ENCODE results near the gene OR6C70. TPM values are rescaled to one million over a fixed set of nuclear protein-coding genes. Genes with fewer than 3 reads are reported as not detected.
"Not testable (repeated sequence)": the region's sequence is repeated elsewhere in the genome, so short reads cannot be mapped to it uniquely, and the experiment has no call there.

OR6C70 gene
- total RNA-seq, 4 donors from 2014 or later = not detected

DNA sequence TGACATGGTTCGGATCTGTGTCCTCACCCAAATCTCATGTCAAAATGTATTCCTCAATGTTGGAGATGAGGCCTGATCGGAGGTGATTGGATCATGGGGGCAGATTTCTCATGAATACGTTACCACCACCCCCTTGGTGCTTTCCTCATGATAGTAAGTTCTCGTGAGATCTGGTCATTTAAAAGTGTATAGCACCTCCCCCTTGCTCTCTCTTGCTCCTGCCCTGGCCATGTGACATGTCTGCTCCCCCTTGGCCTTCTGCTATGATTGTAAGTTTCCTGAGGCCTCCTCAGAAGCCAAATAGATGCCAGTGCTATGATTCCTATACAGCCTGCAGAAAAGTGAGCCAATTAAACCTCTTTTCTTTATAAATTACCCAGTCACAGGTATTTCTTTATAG is 29.3 kb upstream of the OR6C70 start:
- H3K27me3 ChIP-seq = no peaks in the 10 kb centered on the region
- TF ChIP-seq POLR2A (IDR thresholded peaks at IDR 0.05) = no peak
- TF ChIP-seq CTCF (IDR thresholded peaks at IDR 0.05) = no peak
- no peak for TF ChIP-seq EP300 (IDR thresholded peaks at IDR 0.05)
- H3K36me3 ChIP-seq = no peaks in the 10 kb centered on the region
- no peak overlapping the region for H3K4me3 ChIP-seq
- H3K27ac ChIP-seq = no peak overlapping the region
- DNase-seq (ENCODE audit: low spot score in 2 of 2) = no peak
- H3K4me1 ChIP-seq = no peaks in the 10 kb centered on the region
- H3K9me3 ChIP-seq = no peaks in the 10 kb centered on the region
- WGBS, 2 donors = 85 to 86% methylated on average over 4 of the region's 4 CpGs

GRCh38 chr12:55495490-55495889 is 25.6 kb upstream of the OR6C70 start:
- no peak for TF ChIP-seq CTCF (IDR thresholded peaks at IDR 0.05)
- TF ChIP-seq EP300 (IDR thresholded peaks at IDR 0.05) = no peak
- TF ChIP-seq POLR2A (IDR thresholded peaks at IDR 0.05) = no peak
- Histone ChIP-seq H3K9me3 (no peaks in the 10 kb centered on the region), H3K36me3 (no peaks in the 10 kb centered on the region), H3K4me1 (no peaks in the 10 kb centered on the region), H3K4me3 (no peak overlapping the region), H3K27me3 (no peaks in the 10 kb centered on the region), H3K27ac (no peak overlapping the region)
- DNase-seq (ENCODE audit: low spot score in 2 of 2) = no peak
- 83 to 89% methylated on average over 5 of the region's 5 CpGs for WGBS, 2 donors

- no peaks in the 10 kb centered on the region for H3K4me1 ChIP-seq
- WGBS, 2 donors = 75 to 77% methylated on average over 2 of the region's 2 CpGs
- H3K27me3 ChIP-seq = no peaks in the 10 kb centered on the region
- no peak for DNase-seq (ENCODE audit: low spot score in 2 of 2)
- no peaks in the 10 kb centered on the region for H3K36me3 ChIP-seq
- no peak within 1 kb of the TSS for H3K27ac ChIP-seq
- H3K9me3 ChIP-seq = no peaks in the 10 kb centered on the region
- no peak within 1 kb of the TSS for H3K4me3 ChIP-seq
- no peak for TF ChIP-seq EP300 (IDR thresholded peaks at IDR 0.05)
- TF ChIP-seq POLR2A (IDR thresholded peaks at IDR 0.05) = no peak
- no peak for TF ChIP-seq CTCF (IDR thresholded peaks at IDR 0.05)
These were observed 22.1 kb upstream of the OR6C70 start, which contains the start of gene OR6C68 for GRCh38 chr12:55492078-55492477. Gene OR6C68 (plus strand): TSS chr12:55492378. CDS start chr12:55492378, 0 bp downstream.

DNA sequence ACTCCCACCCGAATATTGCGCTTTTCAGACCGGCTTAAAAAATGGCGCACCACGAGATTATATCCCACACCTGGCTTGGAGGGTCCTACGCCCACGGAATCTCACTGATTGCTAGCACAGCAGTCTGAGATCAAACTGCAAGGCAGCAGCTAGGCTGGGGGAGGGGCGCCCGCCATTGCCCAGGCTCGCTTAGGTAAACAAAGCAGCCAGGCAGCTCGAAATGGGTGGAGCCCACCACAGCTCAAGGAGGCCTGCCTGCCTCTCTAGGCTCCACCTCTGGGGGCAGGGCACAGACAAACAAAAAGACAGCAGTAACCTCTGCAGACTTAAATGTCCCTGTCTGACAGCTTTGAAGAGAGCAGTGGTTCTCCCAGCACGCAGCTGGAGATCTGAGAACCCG is 14.3 kb upstream of the OR6C70 start:
- H3K4me3 ChIP-seq; DNase-seq (ENCODE audit: low spot score in 2 of 2); H3K4me1 ChIP-seq; H3K36me3 ChIP-seq; H3K9me3 ChIP-seq; H3K27ac ChIP-seq; H3K27me3 ChIP-seq: not testable (repeated sequence)
- WGBS, 2 donors = 60 to 82% methylated on average over 5 to 11 of the region's 13 CpGs

DNA sequence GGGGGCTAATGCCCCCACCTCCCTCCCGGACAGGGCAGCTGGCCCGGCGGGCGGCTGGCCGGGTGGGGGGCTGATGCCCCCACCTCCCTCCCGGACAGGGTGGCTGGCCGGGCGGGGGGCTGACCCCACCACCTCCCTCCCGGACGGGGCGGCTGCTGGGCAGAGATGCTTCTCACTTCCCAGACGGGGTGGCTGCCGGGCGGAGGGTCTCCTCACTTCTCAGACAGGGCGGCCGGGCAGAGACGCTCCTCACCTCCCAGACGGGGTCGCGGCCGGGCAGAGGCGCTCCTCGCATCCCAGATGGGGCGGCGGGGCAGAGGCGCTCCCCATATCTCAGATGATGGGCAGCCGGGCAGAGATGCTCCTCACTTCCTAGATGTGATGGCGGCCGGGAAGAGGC is 9.2 kb upstream of the OR6C70 start:
- not testable (repeated sequence) for H3K9me3 ChIP-seq
- 98% methylated on average over 11 to 23 of the region's 29 CpGs for WGBS, 2 donors

DNA sequence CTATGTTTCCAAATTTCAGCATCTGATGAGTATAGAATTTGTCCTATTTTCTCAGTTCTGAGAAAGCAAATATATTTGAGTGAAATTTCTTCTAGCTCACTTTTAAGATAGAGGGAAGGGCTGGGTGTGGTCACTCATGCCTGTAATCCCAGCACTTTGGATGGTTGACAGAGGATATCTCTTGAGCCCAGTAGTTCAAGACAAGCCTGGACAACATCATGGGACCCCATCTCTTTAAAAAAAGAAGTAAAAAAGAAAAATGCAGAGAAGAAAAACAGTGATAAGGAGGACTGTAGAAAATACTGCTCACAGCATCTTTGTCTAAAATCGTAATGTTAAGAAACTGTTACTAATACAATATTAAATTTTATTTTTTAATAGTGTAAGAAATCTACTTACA is 2.3 kb upstream of the OR6C70 start:
- 94 to 98% methylated on average over 1 of the region's 1 CpG for WGBS, 2 donors
- H3K36me3 ChIP-seq = no peaks in the 10 kb centered on the region

More for the DNA sequence above, 9.2 kb upstream of the OR6C70 start:
- not testable (repeated sequence) for H3K27ac ChIP-seq; DNase-seq (ENCODE audit: low spot score in 2 of 2); H3K27me3 ChIP-seq; H3K4me1 ChIP-seq; H3K36me3 ChIP-seq; H3K4me3 ChIP-seq

More for the DNA sequence above, 2.3 kb upstream of the OR6C70 start:
- no peak for TF ChIP-seq CTCF (IDR thresholded peaks at IDR 0.05)
- TF ChIP-seq EP300 (IDR thresholded peaks at IDR 0.05) = no peak
- no peak for TF ChIP-seq POLR2A (IDR thresholded peaks at IDR 0.05)
- H3K27ac ChIP-seq = no peak overlapping the region
- no peak overlapping the region for H3K4me3 ChIP-seq
- H3K4me1 ChIP-seq = no peaks in the 10 kb centered on the region
- H3K27me3 ChIP-seq = no peaks in the 10 kb centered on the region
- no peak for DNase-seq (ENCODE audit: low spot score in 2 of 2)
- no peaks in the 10 kb centered on the region for H3K9me3 ChIP-seq

Measured in tibial nerve (tissue), 4 donors.